ENCODE results near the gene NR4A1.

GRCh38 chr12:52054833-52055730, 3.8 kb downstream of the NR4A1 start:
- TF ChIP-seq, protein P1, sequence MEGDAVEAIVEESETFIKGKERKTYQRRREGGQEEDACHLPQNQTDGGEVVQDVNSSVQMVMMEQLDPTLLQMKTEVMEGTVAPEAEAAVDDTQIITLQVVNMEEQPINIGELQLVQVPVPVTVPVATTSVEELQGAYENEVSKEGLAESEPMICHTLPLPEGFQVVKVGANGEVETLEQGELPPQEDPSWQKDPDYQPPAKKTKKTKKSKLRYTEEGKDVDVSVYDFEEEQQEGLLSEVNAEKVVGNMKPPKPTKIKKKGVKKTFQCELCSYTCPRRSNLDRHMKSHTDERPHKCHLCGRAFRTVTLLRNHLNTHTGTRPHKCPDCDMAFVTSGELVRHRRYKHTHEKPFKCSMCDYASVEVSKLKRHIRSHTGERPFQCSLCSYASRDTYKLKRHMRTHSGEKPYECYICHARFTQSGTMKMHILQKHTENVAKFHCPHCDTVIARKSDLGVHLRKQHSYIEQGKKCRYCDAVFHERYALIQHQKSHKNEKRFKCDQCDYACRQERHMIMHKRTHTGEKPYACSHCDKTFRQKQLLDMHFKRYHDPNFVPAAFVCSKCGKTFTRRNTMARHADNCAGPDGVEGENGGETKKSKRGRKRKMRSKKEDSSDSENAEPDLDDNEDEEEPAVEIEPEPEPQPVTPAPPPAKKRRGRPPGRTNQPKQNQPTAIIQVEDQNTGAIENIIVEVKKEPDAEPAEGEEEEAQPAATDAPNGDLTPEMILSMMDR (IDR thresholded peaks at IDR 0.05; ENCODE audit: poor library complexity, severe bottlenecking): no peak
- no peak for TF ChIP-seq POLR2AphosphoS5 (IDR thresholded peaks at IDR 0.05)
- no peak for TF ChIP-seq SMC3 (conservative IDR thresholded peaks at IDR 0.05; ENCODE audit: poor library complexity)
- no peak for TF ChIP-seq EP300 (conservative IDR thresholded peaks at IDR 0.05; ENCODE audit: poor library complexity, severe bottlenecking)

All from neural cell (in vitro differentiated cells).